Gastrocnemius medialis (tissue), 4 donors: ENCODE results near the gene LRRC61. TPM values are rescaled to one million over a fixed set of nuclear protein-coding genes. Genes with fewer than 3 reads are reported as not detected.

ENCODE experiments used
- ATAC-seq, 2 donors: fragments of 150-250 bp; one replicate each; pipeline ENCODE4 v1.9.1; 2016
- DNase-seq, 2 donors: peaks; one replicate each; pipeline ENCODE4 v3.0.0-alpha.2; 2019
- H3K27ac ChIP-seq, 4 donors: fragments of 200-600 bp; sonication (generic); 1 replicate in 1 of 4; 2 replicates in 3 of 4; pipeline ENCODE4 v1.5.1; 2016 to 2018; ENCODE audit warnings: mild to moderate bottlenecking in 2 of 4, moderate library complexity in 1 of 4
- H3K27me3 ChIP-seq, 3 donors: fragments of 200-600 bp; sonication (generic) in 2 of 3; 1 replicate in 1 of 3; 2 replicates in 2 of 3; pipeline versions ENCODE4 v1.5.1 to v1.6.0; 2016 to 2019; ENCODE audit warnings: mild to moderate bottlenecking in 1 of 3, moderate library complexity in 1 of 3
- H3K36me3 ChIP-seq, 2 donors: fragments of 200-600 bp; sonication (generic) in 1 of 2; one replicate each; pipeline ENCODE4 v1.5.1; 2017 to 2018
- H3K4me1 ChIP-seq, 2 donors: fragments of 200-600 bp; sonication (generic) in 1 of 2; one replicate each; pipeline ENCODE4 v1.5.1; 2016 to 2017; ENCODE audit warnings: mild to moderate bottlenecking in 2 of 2
- H3K4me3 ChIP-seq, 4 donors: fragments of 200-600 bp; sonication (generic) in 3 of 4; 1 replicate in 1 of 4; 2 replicates in 3 of 4; pipeline ENCODE4 v1.5.1; 2016 to 2019; ENCODE audit warnings: mild to moderate bottlenecking in 2 of 4
- H3K9me3 ChIP-seq, 3 donors: fragments of 200-600 bp; sonication (generic) in 2 of 3; 1 replicate in 1 of 3; 2 replicates in 2 of 3; pipeline ENCODE4 v1.5.1; 2016 to 2019
- CTCF ChIP-seq, 5 experiments: fragments of 450-650 bp in 3 of 5; fragments of 200-600 bp in 2 of 5; sonication (generic) in 2 of 5; IDR thresholded peaks in 4 of 5; conservative IDR thresholded peaks in 1 of 5; 1 replicate in 4 of 5; 2 replicates in 1 of 5; pipeline ENCODE4 v1.5.1; 2016 to 2019; ENCODE audit warnings: antibody characterized with exemption in 5 of 5, mild to moderate bottlenecking in 3 of 5, moderate library complexity in 3 of 5
- POLR2A ChIP-seq, 2 donors: fragments of 450-650 bp; IDR thresholded peaks; one replicate each; pipeline ENCODE4 v1.6.1; 2017; ENCODE audit warnings: antibody characterized with exemption in 2 of 2, mild to moderate bottlenecking in 2 of 2, moderate library complexity in 2 of 2
- in situ Hi-C, 4 donors: fragments of 200-750 bp; cut with MboI; loops; one replicate each; pipeline versions ENCODE4 v1.15.0 to v1.8.0; 2017; ENCODE audit warnings: low sequenced_read_pairs in 4 of 4
- intact Hi-C: fragments of 100-400 bp; cut with DNase I; formaldehyde crosslinking; loops from one replicate; pipeline ENCODE4 v1.15.1; 2023; ENCODE audit warnings: low total_unique reads
- total RNA-seq, 4 donors: library from RNA; depleted of rRNA; stranded (reverse); fragments of >200 nt; gene quantifications; one replicate each; pipeline versions ENCODE4 v1.1.0 to v1.2.3, GENCODE V29; 2016

LRRC61 gene
- total RNA-seq, 4 donors from 2014 or later = 0.62 to 6.8 (median 1.9) TPM

- Histone ChIP-seq H3K36me3 (peaks cover 0 to 21% of the 10 kb centered on the region in 2 donors), H3K4me1 (peaks cover 23 to 29% of the 10 kb centered on the region in 2 donors), H3K9me3 (no peaks in the 10 kb centered on the region), H3K27ac (peak overlapping the region; percentile 93 to 99 (median 96)), H3K4me3 (no peak overlapping the region), H3K27me3 (no peaks in the 10 kb centered on the region)
- in situ Hi-C loops (no loop called here), intact Hi-C loops (loop anchor here (5.0 kb wide), 1 partner anchor 504 kb away; the partner anchor contains the start of gene ATP6V0E2)
- no peak for DNase-seq
- no peak for ATAC-seq
- no peak for TF ChIP-seq CTCF (IDR thresholded peaks at IDR 0.05 in 4 of 5, conservative IDR thresholded peaks at IDR 0.05 in 1 of 5)
- TF ChIP-seq POLR2A (IDR thresholded peaks at IDR 0.05) = no peak
These were observed 53.4 kb downstream of the LRRC61 start for GRCh38 chr7:150376560-150376959.

- Histone ChIP-seq H3K27ac (peak overlapping the region; percentile 93 to 99 (median 96)), H3K4me1 (peaks cover 23 to 29% of the 10 kb centered on the region in 2 donors)
- in situ Hi-C loops = no loop called here
These were observed 54.0 kb downstream of the LRRC61 start for GRCh38 chr7:150377196-150377595.

GRCh38 chr7:150377635-150378034, 54.5 kb downstream of the LRRC61 start:
- in situ Hi-C loops (no loop called here), intact Hi-C loops (loop anchor here (1.0 to 5.0 kb wide), 2 partner anchors 8 to 505 kb away; partner anchors contain the start of gene ATP6V0E2)
- peaks cover 23 to 29% of the 10 kb centered on the region in 2 donors for H3K4me1 ChIP-seq
- no peak for ATAC-seq
- no peak for DNase-seq
- peak overlapping the region; percentile 93 to 99 (median 96) for H3K27ac ChIP-seq
- TF ChIP-seq CTCF (IDR thresholded peaks at IDR 0.05 in 4 of 5, conservative IDR thresholded peaks at IDR 0.05 in 1 of 5) = no peak
- TF ChIP-seq POLR2A (IDR thresholded peaks at IDR 0.05) = no peak
- no peak overlapping the region for H3K4me3 ChIP-seq
- peaks cover 0 to 19% of the 10 kb centered on the region in 2 donors for H3K36me3 ChIP-seq
- H3K9me3 ChIP-seq = no peaks in the 10 kb centered on the region
- no peaks in the 10 kb centered on the region for H3K27me3 ChIP-seq

More at GRCh38 chr7:150377196-150377595, 54.0 kb downstream of the LRRC61 start:
- Histone ChIP-seq H3K36me3 (peaks cover 0 to 21% of the 10 kb centered on the region in 2 donors), H3K9me3 (no peaks in the 10 kb centered on the region), H3K4me3 (no peak overlapping the region), H3K27me3 (no peaks in the 10 kb centered on the region)
- ATAC-seq = no peak
- no peak for DNase-seq
- intact Hi-C loops = loop anchor here (1.0 to 5.0 kb wide), 2 partner anchors 8 to 505 kb away; partner anchors contain the start of gene ATP6V0E2
- no peak for TF ChIP-seq CTCF (IDR thresholded peaks at IDR 0.05 in 4 of 5, conservative IDR thresholded peaks at IDR 0.05 in 1 of 5)
- TF ChIP-seq POLR2A (IDR thresholded peaks at IDR 0.05) = no peak

- Histone ChIP-seq H3K4me3 (peak overlapping the region; percentile 73 to 98 (median 80)), H3K36me3 (peaks cover 0 to 13% of the 10 kb centered on the region in 2 donors), H3K9me3 (no peaks in the 10 kb centered on the region), H3K27me3 (no peaks in the 10 kb centered on the region), H3K4me1 (peaks cover 23% of the 10 kb centered on the region in 2 donors), H3K27ac (peak overlapping the region; percentile 93 to 99 (median 96))
- peak; percentile 55 to 73 for ATAC-seq
- TF ChIP-seq POLR2A (IDR thresholded peaks at IDR 0.05) (no peak), CTCF (IDR thresholded peaks at IDR 0.05 in 4 of 5, conservative IDR thresholded peaks at IDR 0.05 in 1 of 5) (no peak)
- in situ Hi-C loops (no loop called here), intact Hi-C loops (loop anchor here (5.0 kb wide), 1 partner anchor 506 kb away; the partner anchor contains the start of gene ATP6V0E2)
- peak; percentile 69 to 76 for DNase-seq
These were observed 55.1 kb downstream of the LRRC61 start for GRCh38 chr7:150378115-150378852.
